ENCODE data around the gene CUEDC1.

Gene CUEDC1

DNA sequence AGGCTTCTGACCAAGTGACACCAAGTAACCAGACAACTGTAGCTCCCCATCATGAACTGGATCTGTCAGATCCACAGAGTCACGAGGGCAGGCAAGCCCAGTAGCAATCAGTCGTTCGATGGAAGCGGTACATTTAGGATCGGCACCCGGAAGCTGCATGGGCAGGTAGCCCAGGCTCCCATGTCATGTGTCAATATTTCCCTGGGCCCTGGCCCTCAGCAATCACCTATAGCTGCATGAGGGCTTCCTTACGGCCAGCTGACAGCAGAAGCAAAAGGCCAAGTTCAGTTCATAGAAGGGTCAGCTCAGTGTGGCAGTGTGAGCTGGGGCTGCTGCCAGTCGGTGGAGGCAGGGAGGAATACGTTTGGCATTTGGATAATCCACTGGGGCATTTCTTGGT, 137.1 kb downstream of the CUEDC1 start:
- in situ Hi-C loops (cut with MboI; ENCODE audit: low sequenced_read_pairs): no loop called here

DNA sequence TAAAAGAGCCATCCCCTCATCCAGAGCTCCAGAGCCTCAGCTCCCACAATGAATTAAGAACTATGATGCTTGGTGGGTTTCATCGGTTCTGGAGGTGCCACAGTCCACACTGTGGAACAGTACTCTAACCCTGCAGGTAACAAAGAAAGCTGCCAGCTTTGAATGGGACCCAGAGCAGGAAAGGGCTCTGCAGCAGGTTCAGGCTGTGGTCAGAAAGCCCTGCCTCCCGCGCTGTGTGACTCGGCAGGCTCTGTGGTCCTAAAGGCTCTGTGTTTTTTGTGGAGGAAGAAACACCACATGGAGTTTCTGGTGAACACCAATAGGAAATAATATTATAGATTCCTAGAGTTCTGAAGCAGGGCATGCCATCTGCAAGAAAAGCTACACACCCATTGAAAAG, 137.9 kb downstream of the CUEDC1 start:
- in situ Hi-C loops (cut with MboI; ENCODE audit: low sequenced_read_pairs): no loop called here

GRCh38 chr17:57814421-57814820, 140.8 kb downstream of the CUEDC1 start:
- in situ Hi-C loops (cut with MboI; ENCODE audit: low sequenced_read_pairs): no loop called here

DNA sequence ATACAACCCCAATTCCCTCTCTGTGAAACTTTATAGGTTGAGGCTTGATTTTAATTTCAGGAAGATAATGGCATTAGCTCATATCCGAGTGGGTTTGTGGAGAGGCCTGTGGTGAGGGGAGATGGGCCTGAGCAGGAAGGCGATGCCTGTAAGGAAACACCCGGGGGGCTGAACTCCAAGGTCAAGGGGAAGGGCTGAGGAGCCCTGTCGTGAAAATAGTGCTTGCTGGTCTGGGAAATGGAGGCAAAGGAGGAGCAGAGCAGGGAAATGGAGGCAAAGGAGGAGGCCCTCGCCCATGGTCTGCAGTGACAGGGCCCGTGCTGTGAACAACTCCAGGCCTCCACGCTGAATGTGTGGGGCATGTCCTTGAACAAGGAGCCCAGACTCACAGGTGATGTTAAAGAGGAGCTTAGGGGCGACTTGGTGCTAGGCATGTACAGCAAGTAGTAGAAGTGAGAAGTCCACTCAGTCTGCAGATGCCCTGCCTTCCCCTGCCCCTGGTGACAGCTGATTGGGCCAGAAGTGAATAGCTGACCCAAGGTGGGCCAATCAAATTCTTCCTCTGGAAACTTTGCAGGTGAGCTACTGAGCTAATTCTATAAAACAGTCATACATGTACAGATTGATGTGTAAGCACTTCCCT, 143.5 kb downstream of the CUEDC1 start:
- in situ Hi-C loops (cut with MboI; ENCODE audit: low sequenced_read_pairs): no loop called here

Data from hTERT RPE-1 (cell line).